Ovary (tissue), 3 donors: ENCODE measurements around the gene MEGF9.

Experiments
- CTCF ChIP-seq, 3 donors: fragments of 450-650 bp in 2 of 3; fragments of 200-600 bp in 1 of 3; IDR thresholded peaks; one replicate each; pipeline versions ENCODE4 v1.5.1 to v1.8.0; 2016 to 2022; ENCODE audit warnings: antibody characterized with exemption in 3 of 3, mild to moderate bottlenecking in 1 of 3
- POLR2A ChIP-seq: fragments of 450-650 bp; IDR thresholded peaks from one replicate; pipeline ENCODE4 v1.6.1; 2017; ENCODE audit warnings: antibody characterized with exemption, mild to moderate bottlenecking, moderate library complexity
- donor health status: DM: no; HTN: no; CAD: no.

DNA sequence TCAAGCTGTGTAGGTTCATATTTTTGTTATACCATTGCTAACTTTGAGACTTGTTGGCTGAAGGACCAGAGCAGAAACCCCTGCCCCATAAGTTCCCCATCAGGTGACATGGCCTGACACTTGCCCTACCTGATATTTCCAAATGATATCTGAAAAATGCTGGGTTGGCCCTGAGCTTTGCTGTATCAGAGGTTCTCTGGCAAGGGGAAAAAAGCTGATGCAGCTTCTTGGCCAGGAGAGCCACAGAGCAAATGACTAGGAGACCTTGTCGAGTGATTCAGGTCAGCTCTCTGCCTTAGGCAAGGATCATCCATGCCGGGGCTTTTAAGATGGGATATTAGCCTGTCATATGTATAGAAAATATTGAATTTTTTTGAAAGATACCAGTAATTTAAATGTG, 2.9 kb upstream of the MEGF9 start:
- TF ChIP-seq CTCF (IDR thresholded peaks at IDR 0.05) (no peak), POLR2A (no peak)
